SW 1271 (cell line): ENCODE results near the gene CDH4.

Experiments
- DNase-seq, 2 experiments: peaks; one replicate each; lab custom pipeline; 2025; lab: John Stamatoyannopoulos, UW

CDH4 gene

GRCh38 chr20:61753987-61754956, 502.2 kb downstream of the CDH4 start:
- no peak for DNase-seq

- DNase-seq: no peak
Measured at GRCh38 chr20:61754976-61755778, 503.1 kb downstream of the CDH4 start.

GRCh38 chr20:61755971-61756845, 504.1 kb downstream of the CDH4 start:
- no peak for DNase-seq

- no peak for DNase-seq
Measured at GRCh38 chr20:61756966-61757677, 505.1 kb downstream of the CDH4 start.

- no peak for DNase-seq
Measured at GRCh38 chr20:61757678-61758563, 505.9 kb downstream of the CDH4 start.

- DNase-seq: no peak
Measured at GRCh38 chr20:61758564-61759200, 506.6 kb downstream of the CDH4 start.

GRCh38 chr20:61759286-61760065, 507.4 kb downstream of the CDH4 start:
- DNase-seq: no peak

- DNase-seq: no peak
Measured at GRCh38 chr20:61760321-61760720, 508.3 kb downstream of the CDH4 start.

- DNase-seq: no peak
Measured at GRCh38 chr20:61760731-61761130, 508.7 kb downstream of the CDH4 start.

GRCh38 chr20:61761453-61762166, 509.5 kb downstream of the CDH4 start:
- DNase-seq: no peak

GRCh38 chr20:61762167-61762710, 510.2 kb downstream of the CDH4 start:
- no peak for DNase-seq

GRCh38 chr20:61762886-61763739, 511.1 kb downstream of the CDH4 start:
- no peak for DNase-seq

- DNase-seq: no peak
Measured at GRCh38 chr20:61763740-61764400, 511.8 kb downstream of the CDH4 start.

GRCh38 chr20:61764471-61765025, 512.5 kb downstream of the CDH4 start:
- DNase-seq: no peak

- no peak for DNase-seq
Measured at GRCh38 chr20:61765081-61765870, 513.2 kb downstream of the CDH4 start.
